Activated CD8-positive, alpha-beta memory T cell treated with anti-CD3 and anti-CD28 coated beads for 1 hour (primary cell): ENCODE data around the gene HDAC9.
"Not testable (repeated sequence)": the region's sequence is repeated elsewhere in the genome, so short reads cannot be mapped to it uniquely, and the experiment has no call there.

Experiments
- DNase-seq, 2 donors: peaks; one replicate each; pipeline ENCODE4 v3.0.0-alpha.2; 2020; ENCODE audit warnings: low read depth in 1 of 2; ENCODE audit errors: extremely low read depth in 1 of 2

The HDAC9 gene

DNA sequence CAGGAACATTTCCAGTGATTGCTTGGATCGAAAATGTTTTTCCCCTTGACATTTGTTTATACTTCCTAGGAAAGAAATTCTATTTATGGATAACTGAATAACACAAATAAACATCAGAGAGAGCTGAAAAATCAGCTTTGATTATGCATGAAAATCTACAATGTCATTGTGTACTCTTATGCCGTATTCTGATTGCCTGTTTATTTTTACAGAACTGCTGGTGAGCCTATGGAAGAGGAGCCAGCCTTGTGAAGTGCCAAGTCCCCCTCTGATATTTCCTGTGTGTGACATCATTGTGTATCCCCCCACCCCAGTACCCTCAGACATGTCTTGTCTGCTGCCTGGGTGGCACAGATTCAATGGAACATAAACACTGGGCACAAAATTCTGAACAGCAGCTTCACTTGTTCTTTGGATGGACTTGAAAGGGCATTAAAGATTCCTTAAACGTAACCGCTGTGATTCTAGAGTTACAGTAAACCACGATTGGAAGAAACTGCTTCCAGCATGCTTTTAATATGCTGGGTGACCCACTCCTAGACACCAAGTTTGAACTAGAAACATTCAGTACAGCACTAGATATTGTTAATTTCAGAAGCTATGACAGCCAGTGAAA lies 500.4 kb downstream of the HDAC9 start:
- no peak for DNase-seq

DNA sequence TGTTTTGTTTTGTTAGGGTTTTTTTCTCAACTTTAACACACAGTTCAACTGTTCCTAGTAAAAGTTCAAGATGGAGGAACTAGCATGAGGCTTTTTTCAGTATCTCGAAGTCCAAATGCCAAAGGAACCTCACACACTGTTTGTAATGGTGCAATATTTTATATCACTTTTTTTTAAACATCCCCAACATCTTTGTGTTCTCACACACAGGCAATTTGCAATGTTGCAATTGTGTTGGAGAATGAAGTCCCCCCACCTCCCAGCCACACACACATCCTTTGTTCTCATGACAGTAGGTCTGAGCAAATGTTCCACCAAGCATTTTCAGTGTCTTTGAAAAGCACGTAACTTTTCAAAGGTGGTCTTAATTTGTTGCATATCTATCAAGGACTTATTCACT lies 501.0 kb downstream of the HDAC9 start:
- no peak for DNase-seq

DNA sequence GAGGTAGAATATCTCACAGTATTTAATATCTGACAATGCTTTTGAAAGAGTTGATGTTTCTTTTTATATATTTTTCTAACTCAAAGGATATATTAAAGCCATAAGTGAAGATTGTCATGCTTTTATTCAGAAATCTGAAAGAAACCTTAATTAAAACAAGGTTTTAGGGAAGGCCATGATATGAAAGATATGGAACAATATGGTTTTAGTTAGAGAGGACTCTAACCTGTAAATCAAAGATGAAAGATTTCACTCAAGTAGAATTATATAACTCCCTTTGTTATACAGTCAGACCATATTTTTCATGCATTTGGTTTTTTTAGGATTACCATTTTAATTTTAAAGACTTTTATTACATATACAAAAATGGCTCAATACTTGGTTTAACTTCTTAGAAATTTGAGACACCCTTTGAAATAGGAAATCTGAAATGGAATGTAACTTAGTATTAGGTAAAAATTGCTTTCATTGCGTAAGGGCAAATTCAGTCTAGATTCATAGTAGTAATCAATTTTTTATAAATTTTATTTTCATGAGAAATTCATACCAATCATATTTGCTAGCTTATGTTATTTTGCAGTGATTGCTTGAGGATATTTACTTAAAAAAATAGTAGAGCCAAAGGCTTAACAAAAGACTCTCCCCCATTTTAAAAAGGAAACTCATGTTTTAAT lies 502.1 kb downstream of the HDAC9 start:
- DNase-seq: no peak

DNA sequence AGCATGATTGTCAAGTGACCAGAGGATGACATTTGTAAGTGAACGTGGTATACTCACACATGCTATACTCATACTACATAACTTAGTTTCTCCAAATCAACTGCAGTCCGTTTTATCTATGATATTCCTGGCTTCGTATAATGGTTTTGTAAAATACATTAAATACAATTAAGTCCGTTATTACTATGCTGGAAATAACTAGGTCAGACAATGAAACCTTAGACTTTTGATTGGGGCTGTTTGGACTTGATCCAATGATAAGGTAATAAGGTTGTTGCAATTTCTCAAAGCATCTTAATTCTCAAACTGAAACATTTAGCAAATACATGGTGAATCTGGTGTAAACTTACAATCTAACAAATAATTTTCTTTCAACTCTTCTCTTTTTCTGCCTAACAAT lies 504.9 kb downstream of the HDAC9 start:
- DNase-seq: no peak

DNA sequence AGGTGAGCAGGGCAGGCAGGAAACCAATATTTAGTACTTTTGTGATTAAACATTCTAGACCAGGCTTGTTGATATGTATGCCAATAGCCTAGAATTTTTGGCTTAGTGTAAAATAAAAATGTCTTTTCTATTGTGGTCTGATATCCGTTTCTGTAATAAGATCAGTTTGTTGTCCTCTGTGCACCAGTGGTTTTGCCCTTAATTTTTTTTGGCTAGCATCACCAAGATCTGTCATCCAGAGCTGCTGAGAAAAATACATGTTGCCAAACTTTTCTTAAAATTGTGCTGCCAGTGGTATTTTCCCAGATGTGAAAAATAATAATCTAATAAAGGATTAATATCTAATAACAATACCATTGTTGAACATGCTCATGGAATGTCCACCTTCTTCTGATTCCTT lies 506.3 kb downstream of the HDAC9 start:
- no peak for DNase-seq

DNA sequence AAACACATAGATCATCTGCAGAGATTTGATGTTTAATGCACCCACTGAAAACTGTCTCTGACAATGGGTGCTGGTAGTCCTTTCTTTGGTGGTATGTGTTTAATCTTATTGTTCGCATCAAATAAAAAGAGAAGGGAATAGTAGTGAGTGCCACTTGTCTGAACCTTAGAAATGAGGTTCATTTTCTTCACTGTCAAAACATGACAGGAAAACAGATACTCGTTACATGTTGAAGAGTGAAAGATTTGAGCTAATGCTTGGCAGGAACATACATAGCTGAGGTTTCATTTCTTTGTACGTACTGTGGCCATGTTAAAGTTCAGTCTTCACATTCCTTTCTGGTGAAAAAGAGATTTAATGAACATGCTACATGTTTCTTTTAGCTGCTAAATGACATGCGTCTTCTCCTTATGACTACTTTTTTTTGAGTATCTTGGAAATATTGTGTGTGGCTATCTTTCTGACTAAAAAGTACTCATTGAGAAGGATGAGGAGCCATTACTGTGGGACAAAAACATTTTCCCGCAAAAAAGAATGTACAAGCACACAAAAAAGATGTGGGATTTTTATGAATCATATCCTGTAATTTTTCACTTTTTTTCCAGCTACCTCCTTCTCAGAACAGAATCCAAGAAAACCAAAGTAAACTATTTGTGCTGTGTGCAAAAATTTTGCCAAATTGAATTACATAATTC lies 513.8 kb downstream of the HDAC9 start:
- no peak for DNase-seq

DNA sequence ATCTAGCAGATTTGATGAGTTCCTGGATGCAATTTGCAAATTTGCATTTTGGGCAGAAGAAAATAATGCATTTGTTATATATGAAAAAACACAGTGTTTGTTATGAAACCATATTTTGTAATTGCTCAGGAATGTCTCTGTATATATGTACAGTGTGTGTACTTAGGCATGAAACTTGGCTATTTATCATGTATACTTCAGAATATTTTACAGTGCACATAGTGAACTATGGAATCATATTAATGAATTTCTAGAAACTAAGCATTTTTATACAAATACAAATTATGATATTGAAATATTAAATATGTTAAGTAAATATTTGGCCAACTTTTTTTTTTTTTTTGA lies 514.4 kb downstream of the HDAC9 start:
- no peak for DNase-seq

DNA sequence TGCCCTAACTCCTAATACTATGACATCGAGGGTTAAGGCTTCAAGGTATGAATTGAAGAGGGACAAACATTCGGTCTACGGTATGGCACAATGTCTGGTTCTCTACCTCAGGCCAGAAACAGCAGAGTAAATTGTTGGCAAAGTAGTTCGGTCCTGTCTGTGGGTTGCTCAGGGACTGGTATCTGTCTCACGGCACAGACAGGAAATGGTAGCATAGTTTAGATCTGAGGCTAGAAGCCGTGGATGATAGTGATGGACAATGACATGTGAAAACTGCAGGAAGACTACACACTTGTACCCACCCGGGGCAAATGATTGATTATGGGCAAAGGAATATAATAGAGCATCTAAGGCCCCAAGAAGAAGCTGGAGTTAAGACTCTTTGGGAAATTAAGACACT lies 515.7 kb downstream of the HDAC9 start:
- no peak for DNase-seq

DNA sequence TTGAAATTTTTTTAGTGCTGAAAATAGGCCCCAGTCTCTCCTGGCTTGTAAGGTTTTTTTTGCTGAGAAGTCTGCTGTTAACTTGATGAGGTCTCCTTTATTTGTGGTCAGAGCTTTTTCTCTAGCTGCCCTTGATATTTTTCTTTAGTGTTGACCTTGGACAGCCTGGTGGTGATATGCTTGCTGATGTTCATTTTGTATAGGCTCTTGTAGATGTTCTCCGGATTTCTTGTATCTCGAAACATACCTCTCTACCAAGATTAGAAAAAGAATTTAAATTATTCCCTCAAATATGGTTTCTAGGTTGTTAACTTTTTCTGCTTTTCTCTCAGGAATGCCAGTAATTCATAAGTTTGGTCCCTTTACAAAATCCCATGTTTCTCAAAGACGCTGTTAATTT lies 519.5 kb downstream of the HDAC9 start:
- no peak for DNase-seq

DNA sequence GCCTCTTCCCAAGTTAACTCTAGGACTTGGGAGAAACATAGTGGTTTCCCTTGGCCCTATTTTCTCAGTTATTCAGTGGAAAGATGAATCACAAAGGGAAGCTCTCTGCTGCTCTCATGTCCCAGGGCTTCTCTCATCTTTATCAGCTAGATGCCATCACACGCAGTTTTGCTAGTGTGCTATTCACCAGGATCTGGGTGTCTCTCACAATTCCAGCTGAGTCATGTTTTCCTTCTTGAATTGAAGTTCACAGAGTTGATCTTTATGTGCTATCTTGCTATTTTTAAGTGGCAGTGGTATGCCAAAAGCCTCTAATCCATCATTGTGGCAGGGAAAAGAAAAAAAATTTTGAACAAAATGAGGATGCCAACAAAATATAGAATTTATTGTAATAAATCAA lies 520.6 kb downstream of the HDAC9 start:
- DNase-seq: no peak

DNA sequence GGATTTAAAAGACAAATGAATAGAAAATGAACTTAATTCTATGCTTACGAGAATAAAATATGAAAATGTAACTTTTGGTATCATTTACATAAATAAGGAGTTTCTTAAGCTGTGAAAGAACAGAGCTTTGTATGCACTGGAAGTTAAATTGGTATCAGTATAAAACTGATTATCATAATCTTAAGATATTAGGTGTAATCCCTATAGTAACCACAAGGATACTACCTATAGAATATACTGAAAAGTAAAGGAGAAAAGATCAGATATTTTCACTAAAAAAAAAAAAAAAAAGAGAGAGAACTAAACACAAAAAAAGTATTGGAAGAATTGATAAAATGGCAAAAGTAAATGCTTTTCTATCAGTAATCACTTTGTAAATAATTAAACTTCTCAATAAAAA lies 521.8 kb downstream of the HDAC9 start:
- DNase-seq: no peak

DNA sequence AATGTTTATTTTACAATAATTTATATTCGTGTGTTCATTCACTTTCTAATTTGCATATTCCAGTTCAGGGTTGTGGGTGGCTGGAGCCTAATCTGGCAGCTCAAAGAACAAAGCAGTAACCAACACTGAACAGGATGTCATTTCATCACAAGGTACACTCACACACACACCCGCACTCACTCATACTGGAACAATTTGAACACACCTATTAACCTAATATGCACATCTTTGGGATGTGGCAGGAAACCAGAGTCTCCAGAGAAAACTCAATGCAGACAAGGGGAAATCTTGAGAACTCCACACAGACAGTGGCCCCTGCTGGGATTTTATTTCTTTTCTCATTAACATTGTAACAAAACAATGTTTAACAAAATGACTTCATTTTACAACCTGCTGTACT lies 524.5 kb downstream of the HDAC9 start:
- no peak for DNase-seq

DNA sequence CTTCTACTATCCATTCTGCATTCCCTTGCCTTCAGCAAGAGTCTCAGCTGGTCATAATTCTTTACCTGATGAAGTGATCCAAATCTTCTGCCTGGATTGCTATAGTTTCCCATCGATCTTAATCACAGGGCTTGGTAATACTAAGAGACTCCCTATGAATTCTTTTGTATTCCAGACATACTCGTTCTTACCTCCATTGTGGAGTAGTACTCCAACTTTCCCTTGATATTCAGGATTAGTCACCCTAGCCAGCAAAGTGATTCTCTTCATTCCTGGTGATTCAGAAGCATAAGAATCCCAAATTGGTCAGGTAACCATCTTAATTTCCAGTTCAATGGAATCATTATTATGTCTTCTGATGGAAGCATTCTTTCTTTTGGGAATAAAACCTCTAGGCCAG lies 525.2 kb downstream of the HDAC9 start:
- DNase-seq: no peak

DNA sequence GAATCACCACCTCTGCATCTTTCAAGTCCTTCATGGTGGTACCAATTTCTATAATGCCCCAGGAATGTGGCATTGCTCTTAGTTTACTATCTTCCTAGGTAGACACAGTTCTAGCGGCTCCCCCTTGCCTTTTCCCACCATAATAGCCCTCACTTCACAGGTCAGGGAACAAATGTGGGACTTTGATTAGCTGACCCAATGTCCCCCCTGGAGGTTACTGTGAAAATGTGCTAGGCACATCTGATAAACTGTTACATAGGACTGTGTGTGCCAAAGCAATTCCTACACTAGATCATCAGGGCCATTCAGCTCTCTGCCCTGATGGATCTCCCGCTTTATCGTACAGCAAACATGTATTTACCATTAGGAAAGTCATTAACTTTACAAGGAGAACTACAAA lies 527.9 kb downstream of the HDAC9 start:
- no peak for DNase-seq

DNA sequence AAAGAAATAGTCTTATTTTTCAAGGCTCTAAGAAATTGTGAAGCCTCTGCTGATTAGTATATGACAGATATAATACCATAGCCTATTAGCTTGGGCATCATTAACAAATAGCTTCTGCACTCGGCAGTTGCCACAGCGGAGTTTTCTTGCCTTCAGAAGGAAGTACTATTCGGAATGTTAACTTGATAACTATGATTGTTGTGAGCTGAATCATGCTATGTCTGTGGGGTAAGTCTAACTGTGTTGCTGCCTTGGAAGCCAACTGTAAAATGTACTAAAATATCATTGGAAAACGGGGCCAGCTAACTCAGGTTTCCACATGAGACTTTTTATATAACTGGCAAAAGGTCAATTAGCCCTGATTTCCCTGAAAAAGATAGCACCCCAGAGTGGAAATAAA lies 528.7 kb downstream of the HDAC9 start:
- DNase-seq: no peak

DNA sequence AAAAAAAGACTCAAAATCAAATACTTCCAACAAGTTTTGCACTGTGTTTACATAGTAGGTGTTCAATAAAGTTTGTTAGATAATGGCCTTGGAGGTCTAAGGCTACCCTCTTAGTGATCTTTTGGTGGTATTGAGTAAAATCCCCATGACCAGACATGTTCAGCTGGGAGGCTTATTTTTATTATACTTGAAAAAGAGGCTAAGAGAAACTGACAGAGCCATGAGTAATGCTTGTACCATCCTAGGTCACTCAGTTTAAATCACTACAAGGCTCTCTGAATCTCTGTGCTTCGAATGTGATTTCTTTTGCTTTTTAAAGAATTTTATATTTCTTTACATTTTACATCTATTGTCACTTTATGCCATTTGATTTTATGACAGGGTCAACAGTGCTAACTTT lies 531.3 kb downstream of the HDAC9 start:
- DNase-seq: no peak

DNA sequence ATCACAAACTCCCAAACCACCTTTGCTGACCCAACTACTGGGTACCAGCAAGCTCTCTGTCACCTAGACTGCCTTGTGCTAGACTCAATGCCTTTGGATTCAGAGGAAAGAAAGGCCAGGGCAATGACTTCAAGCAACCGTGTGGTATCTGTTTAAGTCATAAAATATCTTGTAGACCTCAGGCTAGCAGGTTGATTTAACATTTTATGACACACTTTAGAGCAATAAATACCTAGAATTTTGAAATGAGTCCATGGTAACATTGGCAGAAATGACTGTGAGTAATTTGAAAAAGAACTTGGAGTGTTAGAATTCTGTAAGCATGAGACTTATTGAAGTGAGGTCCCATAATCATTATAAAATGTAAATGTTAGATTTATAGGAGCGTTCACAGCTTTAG lies 534.7 kb downstream of the HDAC9 start:
- DNase-seq: no peak

DNA sequence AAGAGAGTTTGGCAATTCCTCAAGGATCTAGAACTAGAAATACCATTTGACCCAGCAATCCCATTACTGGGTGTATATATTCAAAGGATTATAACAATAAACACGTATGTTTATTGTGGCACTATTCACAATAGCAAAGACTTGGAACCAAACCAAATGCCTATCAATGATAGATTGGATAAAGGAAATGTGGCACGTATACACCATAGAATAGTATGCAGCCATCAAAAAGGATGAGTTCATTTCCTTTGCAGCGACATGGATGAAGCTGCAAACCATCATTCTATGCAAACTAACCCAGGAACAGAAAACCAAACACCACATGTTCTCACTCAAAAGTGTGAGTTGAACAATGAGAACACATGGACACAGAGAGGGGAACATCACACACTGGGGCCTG lies 537.4 kb downstream of the HDAC9 start:
- not testable (repeated sequence) for DNase-seq

DNA sequence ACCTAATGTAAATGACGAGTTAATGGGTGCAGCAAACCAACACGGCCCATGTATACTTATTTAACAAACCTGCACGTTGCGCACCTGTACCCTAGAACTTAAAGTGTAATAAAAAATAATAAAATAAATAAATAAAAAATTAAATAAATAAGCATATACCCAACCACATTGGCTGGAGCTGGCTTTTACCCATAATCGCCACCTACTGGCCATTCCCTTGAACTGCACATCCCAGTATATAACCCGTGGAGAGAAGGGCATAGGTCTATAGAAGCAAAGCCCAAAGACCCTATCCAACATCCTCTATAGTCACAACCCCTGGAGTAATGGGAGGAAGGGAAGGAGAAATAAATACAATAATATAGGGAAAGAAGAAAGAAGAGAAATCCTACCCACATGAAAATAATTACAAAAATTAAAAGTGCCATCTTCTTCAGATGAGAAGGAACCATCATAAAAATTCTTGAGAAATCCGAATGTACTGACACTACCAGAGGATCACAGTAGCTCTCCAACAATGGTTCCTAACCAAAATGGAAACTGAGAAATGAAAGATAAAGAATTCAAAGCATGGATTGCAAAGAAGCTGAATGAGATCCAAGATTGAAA lies 556.3 kb downstream of the HDAC9 start:
- no peak for DNase-seq
